ENCODE results near the gene CORO2B. TPM values are rescaled to one million over a fixed set of nuclear protein-coding genes. Genes with fewer than 3 reads are reported as not detected.

The CORO2B gene
- total RNA-seq, 1 donor from 2014 or later, result 11.0 TPM

DNA sequence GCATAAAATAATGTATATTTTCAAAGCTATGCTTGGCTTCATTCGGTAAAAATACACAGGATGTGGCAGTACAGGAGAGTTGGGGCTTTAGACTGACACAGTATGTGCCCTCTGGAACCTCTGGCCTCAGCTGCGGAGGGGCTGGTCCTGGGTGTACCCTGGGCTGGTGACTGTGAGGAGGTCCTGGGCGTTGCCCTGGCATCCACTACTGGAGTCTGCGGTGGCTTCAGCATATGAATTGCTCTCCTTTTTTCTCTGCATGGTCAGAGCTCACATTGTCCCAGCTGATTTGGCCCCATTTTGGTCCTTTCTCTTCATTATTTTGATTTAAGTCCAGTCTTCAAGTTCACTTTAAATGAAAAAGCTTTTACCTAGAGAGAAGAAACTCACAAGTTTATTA, 40.5 kb upstream of the CORO2B start:
- Histone ChIP-seq H3K36me3 (no peaks in the 10 kb centered on the region), H3K4me3 (no peak overlapping the region), H3K4me1 (peaks cover 5 to 28% of the 10 kb centered on the region in 2 donors), H3K9me3 (no peaks in the 10 kb centered on the region), H3K27me3 (no peaks in the 10 kb centered on the region), H3K27ac (peak overlapping the region; percentile 79 to 92)
- DNase-seq (ENCODE audit: low spot score in 2 of 2), result no peak
- intact Hi-C loops (cut with DNase I), result loop anchor here (5.0 kb wide), 2 partner anchors 51 to 171 kb away; no protein-coding TSS in a partner anchor
- TF ChIP-seq, protein P1, sequence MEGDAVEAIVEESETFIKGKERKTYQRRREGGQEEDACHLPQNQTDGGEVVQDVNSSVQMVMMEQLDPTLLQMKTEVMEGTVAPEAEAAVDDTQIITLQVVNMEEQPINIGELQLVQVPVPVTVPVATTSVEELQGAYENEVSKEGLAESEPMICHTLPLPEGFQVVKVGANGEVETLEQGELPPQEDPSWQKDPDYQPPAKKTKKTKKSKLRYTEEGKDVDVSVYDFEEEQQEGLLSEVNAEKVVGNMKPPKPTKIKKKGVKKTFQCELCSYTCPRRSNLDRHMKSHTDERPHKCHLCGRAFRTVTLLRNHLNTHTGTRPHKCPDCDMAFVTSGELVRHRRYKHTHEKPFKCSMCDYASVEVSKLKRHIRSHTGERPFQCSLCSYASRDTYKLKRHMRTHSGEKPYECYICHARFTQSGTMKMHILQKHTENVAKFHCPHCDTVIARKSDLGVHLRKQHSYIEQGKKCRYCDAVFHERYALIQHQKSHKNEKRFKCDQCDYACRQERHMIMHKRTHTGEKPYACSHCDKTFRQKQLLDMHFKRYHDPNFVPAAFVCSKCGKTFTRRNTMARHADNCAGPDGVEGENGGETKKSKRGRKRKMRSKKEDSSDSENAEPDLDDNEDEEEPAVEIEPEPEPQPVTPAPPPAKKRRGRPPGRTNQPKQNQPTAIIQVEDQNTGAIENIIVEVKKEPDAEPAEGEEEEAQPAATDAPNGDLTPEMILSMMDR (IDR thresholded peaks at IDR 0.05), result no peak

GRCh38 chr15:68541743-68542142, 37.0 kb upstream of the CORO2B start:
- DNase-seq (ENCODE audit: low spot score in 2 of 2), result no peak
- H3K4me1 ChIP-seq, result peaks cover 5 to 26% of the 10 kb centered on the region in 2 donors
- H3K27ac ChIP-seq, result peak overlapping the region in 1 of 2 donors; percentile 20
- H3K4me3 ChIP-seq, result no peak overlapping the region
- H3K9me3 ChIP-seq, result no peaks in the 10 kb centered on the region
- intact Hi-C loops (cut with DNase I), result loop anchor here (5.0 kb wide), 1 partner anchor 109 kb away; the partner anchor contains the start of gene ITGA11
- TF ChIP-seq, protein P1 (IDR thresholded peaks at IDR 0.05), result no peak
- no peaks in the 10 kb centered on the region for H3K36me3 ChIP-seq
- H3K27me3 ChIP-seq, result no peaks in the 10 kb centered on the region

DNA sequence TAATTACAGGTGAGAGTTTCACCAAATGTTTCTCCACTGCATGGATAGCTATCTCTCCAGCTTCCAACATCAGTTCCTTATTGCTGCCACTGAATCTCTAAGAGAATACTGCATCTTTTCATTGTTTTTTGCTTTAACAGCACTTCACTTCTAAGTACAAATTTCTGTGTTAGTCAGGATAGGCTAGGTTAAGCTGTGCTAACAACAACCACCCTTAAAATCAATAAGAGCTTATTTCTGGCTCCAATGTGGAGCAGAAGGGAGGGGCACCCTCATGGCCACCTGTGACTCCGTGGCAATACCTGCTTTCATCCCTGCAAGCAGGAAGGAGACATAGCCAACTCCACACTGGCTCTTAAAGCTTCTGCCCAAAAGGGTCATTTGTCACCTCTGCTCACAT, 36.4 kb upstream of the CORO2B start:
- no peak for DNase-seq (ENCODE audit: low spot score in 2 of 2)
- Histone ChIP-seq H3K27me3 (no peaks in the 10 kb centered on the region), H3K9me3 (no peaks in the 10 kb centered on the region), H3K36me3 (no peaks in the 10 kb centered on the region), H3K27ac (peak overlapping the region in 1 of 2 donors; percentile 45), H3K4me1 (peaks cover 5 to 20% of the 10 kb centered on the region in 2 donors), H3K4me3 (no peak overlapping the region)
- TF ChIP-seq, protein P1 (IDR thresholded peaks at IDR 0.05), result no peak
- intact Hi-C loops (cut with DNase I), result loop anchor here (5.0 kb wide), 1 partner anchor 110 kb away; the partner anchor contains the start of gene ITGA11

DNA sequence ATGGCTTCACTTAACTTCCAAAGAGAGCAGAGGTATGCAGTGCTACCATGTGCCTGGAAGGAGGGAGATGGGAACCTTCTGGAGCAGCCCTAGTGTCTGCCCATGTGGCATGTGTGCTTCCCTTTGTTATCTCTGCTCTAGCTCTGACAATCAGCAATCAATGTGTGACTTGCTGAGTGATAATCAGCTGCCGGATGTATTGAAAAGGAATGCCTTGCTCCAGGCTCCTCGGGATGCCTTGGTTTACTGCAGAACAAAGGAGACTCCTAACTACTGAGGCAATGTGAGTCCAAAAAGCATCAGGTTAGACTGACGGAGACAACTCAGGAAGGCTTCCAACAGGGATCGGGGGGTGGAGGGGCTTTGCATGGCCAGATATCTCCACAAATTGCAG, 36.0 kb upstream of the CORO2B start:
- Histone ChIP-seq H3K27ac (peak overlapping the region; percentile 45 to 69), H3K36me3 (no peaks in the 10 kb centered on the region), H3K4me3 (no peak overlapping the region), H3K27me3 (no peaks in the 10 kb centered on the region), H3K4me1 (peaks cover 5 to 18% of the 10 kb centered on the region in 2 donors), H3K9me3 (no peaks in the 10 kb centered on the region)
- no peak for DNase-seq (ENCODE audit: low spot score in 2 of 2)
- TF ChIP-seq, protein P1 (IDR thresholded peaks at IDR 0.05), result no peak
- intact Hi-C loops (cut with DNase I), result loop anchor here (5.0 kb wide), 1 partner anchor 110 kb away; the partner anchor contains the start of gene ITGA11

- TF ChIP-seq, protein P1 (IDR thresholded peaks at IDR 0.05), result no peak
- Histone ChIP-seq H3K9me3 (no peaks in the 10 kb centered on the region), H3K4me3 (no peak overlapping the region), H3K27me3 (no peaks in the 10 kb centered on the region), H3K36me3 (no peaks in the 10 kb centered on the region), H3K4me1 (peaks cover 5 to 18% of the 10 kb centered on the region in 2 donors), H3K27ac (peak overlapping the region; percentile 45 to 69)
- peak in 1 of 2 donors; percentile 89 for DNase-seq (ENCODE audit: low spot score in 2 of 2)
- intact Hi-C loops (cut with DNase I), result loop anchor here (5.0 kb wide), 1 partner anchor 111 kb away; the partner anchor contains the start of gene ITGA11
These were observed 35.4 kb upstream of the CORO2B start for GRCh38 chr15:68543165-68544008.

All from ascending aorta (tissue), 2 donors.